Measurements from ENCODE around the gene ADCK2.

GRCh38 chr7:140684066-140684950 is 11.6 kb downstream of the ADCK2 start:
- TF ChIP-seq CTCF (IDR thresholded peaks at IDR 0.05; ENCODE audit: low read depth, low read length, missing input control), result no peak
- no peak for TF ChIP-seq TAF1 (conservative IDR thresholded peaks at IDR 0.05)
- TF ChIP-seq, protein P1, sequence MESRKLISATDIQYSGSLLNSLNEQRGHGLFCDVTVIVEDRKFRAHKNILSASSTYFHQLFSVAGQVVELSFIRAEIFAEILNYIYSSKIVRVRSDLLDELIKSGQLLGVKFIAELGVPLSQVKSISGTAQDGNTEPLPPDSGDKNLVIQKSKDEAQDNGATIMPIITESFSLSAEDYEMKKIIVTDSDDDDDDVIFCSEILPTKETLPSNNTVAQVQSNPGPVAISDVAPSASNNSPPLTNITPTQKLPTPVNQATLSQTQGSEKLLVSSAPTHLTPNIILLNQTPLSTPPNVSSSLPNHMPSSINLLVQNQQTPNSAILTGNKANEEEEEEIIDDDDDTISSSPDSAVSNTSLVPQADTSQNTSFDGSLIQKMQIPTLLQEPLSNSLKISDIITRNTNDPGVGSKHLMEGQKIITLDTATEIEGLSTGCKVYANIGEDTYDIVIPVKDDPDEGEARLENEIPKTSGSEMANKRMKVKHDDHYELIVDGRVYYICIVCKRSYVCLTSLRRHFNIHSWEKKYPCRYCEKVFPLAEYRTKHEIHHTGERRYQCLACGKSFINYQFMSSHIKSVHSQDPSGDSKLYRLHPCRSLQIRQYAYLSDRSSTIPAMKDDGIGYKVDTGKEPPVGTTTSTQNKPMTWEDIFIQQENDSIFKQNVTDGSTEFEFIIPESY (IDR thresholded peaks at IDR 0.05), result no peak

All from liver (tissue), 3 donors.